Stimulated activated CD4-positive, alpha-beta T cell treated with anti-CD3 and anti-CD28 coated beads, TNF-alpha, amount 100 ng/mL, for 1 hour (primary cell): Measurements from ENCODE around the gene UNG.
"Not testable (repeated sequence)": the region's sequence is repeated elsewhere in the genome, so short reads cannot be mapped to it uniquely, and the experiment has no call there.

Experiments used
- DNase-seq, 3 donors: peaks; one replicate each; pipeline ENCODE4 v3.0.0-alpha.2; 2020; ENCODE audit warnings: low read depth in 3 of 3, low spot score in 1 of 3

The UNG gene

GRCh38 chr12:109120557-109120956, 23.2 kb downstream of the UNG start:
- no peak for DNase-seq

GRCh38 chr12:109121346-109121880, 24.0 kb downstream of the UNG start:
- DNase-seq = no peak

GRCh38 chr12:109124878-109125648, 27.7 kb downstream of the UNG start:
- no peak for DNase-seq

- DNase-seq = no peak
Observed at GRCh38 chr12:109125791-109126190, 28.4 kb downstream of the UNG start.

DNA sequence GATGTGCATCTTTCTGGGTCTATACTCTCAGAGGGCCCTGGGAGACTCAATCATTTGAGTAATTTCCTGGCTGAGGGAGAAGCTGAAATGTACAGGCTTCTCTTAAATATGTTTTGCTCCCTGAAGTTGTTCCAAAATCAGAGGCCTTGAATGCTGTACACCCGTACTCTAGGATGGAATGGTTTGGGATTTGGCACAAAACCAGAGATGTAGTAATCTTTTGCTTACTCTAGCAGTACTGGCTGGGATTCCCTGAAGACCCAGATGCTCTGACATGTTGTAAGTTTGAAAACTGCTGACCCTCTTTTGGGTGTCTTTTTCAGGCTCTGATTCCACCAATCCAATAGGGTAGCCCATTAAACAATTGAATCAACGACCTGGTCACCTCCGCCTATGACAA, 29.4 kb downstream of the UNG start:
- no peak for DNase-seq

DNA sequence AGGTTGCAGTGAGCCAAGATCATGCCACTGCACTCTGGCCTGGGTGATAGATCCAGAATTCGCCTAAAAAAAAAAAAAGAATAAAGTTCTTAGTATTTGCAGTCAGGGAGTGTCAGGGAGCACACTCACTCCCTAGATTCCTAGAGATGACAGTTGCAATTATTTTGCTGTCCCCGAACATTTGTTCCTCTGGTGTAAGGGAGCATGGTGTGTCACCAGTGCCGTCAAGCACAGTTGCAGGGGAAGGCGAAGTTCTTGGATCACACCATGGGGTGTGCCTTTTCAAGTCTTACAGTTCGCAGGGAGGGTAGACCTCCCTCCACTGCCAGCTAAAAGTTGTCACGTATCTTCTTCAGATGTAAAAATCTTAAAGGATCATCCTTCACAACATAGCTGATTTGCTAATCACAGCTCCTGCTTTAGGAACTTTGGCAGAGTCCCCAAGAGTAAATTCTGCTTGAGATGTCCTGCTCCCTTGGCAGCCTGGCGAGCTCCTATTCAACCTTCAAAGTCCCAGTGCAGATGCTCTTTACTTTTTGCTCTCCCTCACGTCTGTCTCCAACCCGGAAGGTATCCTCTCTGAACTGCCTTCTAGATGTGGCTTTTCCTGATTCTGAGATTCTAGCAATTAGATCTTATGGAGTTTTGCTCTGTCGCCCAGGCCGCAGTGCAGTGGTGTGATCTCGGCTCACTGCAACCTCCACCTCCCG, 30.3 kb downstream of the UNG start:
- DNase-seq = no peak

GRCh38 chr12:109130297-109131153, 33.1 kb downstream of the UNG start:
- no peak for DNase-seq

- no peak for DNase-seq
Observed at GRCh38 chr12:109131154-109132050, 34.0 kb downstream of the UNG start.

- no peak for DNase-seq
Observed at GRCh38 chr12:109134186-109134917, 37.0 kb downstream of the UNG start.

DNA sequence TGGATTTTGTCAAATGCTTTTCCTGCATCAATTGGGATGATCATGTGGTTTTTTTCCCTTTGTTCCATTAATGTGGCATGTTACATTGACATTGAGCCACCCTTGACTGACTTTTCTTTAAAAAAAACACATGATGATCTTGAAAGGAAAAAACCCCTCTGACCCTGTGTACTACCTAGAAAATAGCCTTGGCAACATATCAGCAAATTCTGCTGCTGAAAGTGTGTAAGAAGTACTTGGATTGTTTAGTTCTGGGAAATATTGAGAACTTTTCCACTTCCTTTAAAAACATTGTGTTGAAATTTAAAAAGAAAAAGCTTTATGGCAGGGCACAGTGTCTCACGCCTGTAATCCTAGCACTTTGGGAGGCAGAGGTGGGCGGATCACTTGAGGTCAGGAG, 39.7 kb downstream of the UNG start:
- no peak for DNase-seq

DNA sequence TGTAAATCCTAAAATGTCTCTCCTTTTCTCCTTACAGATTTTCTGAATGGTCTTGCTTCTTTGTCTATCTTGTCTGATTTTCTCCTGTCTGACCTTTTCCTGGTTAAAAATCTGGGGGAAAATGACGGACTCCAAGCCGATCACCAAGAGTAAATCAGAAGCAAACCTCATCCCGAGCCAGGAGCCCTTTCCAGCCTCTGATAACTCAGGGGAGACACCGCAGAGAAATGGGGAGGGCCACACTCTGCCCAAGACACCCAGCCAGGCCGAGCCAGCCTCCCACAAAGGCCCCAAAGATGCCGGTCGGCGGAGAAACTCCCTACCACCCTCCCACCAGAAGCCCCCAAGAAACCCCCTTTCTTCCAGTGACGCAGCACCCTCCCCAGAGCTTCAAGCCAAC, 42.0 kb downstream of the UNG start:
- DNase-seq = no peak

DNA sequence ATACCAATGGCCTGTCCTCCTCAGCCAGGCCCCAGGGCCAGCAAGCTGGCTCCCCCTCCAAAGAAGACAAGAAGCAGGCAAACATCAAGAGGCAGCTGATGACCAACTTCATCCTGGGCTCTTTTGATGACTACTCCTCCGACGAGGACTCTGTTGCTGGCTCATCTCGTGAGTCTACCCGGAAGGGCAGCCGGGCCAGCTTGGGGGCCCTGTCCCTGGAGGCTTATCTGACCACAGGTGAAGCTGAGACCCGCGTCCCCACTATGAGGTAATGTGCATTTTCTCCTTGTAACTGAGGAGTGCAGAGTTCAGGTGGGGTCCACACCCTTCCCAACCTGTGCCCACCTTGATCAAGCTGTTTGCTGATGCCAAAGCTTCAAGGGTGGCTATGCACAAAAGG, 42.4 kb downstream of the UNG start:
- no peak for DNase-seq

- DNase-seq = no peak
Observed at GRCh38 chr12:109140560-109140959, 43.2 kb downstream of the UNG start.

DNA sequence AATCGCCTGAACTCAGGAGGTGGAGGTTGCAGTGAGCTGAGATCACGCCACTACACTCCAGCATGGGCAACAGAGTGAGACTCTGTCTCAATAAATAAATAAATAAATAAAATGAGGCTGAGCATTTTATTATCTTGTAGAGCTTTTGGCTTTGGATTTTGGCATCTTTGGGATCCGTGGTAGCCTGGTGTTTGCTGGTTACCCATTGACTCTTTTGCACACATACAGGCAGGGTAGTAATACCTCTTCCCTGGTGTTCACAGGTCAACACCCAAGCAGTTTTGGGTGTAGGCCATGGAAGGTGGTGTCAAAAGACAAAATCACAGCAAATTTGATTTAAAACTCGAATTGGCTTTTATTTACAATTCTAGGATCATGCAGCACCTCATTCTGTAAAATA, 46.8 kb downstream of the UNG start:
- no peak for DNase-seq

DNA sequence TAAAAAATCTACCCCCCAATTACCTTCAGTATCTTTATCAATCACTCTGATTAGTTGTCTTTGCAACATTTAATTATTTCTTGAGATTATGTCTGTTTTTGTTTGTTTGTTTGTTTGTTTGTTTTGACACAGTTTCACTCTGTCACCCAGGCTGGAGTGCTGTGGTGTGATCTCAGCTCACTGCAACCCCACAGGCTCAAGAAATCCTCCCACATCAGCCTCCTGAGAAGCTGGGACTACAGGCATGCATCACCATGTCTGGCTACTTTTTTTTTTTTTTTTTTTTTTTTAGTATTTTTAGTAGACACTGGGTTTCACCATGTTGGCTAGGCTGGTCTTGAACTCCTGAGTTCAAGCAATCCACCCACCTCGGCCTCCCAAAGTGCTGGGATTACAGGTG, 49.7 kb downstream of the UNG start:
- not testable (repeated sequence) for DNase-seq

- DNase-seq = no peak
Observed at GRCh38 chr12:109147954-109148353, 50.6 kb downstream of the UNG start.

- DNase-seq = no peak
Observed at GRCh38 chr12:109150124-109150640, 52.8 kb downstream of the UNG start.

GRCh38 chr12:109151457-109151856, 54.1 kb downstream of the UNG start:
- no peak for DNase-seq

DNA sequence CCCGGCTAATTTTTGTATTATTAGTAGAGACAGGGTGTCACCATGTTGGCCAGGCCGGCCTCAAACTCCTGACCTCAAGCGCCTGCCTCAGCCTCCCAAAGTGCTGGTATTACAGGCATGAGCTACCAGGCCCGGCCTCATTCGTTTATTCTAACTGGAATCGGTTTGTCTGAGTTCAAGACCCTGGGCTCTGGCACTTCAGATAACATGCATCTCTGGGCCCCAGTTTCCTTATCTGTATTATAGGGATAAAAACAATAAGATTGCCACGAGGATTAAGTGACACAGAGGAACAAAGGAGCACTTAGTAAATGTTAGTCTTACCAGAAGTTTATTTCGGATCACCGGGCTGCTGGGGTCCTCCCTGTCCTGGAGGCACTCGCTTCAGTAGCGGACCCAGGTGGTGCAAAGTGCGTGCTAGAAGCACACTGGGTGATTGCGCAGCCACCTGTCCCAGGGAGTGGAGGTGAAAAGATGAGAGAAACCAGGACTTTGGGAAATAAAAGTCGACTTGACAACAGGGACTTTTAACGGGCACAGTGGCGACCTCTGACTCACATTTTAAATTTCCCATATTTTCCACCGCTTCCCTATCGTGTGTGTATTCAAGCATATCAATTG, 56.5 kb downstream of the UNG start:
- peak in 1 of 3 donors; percentile 7 for DNase-seq
